CMK (cell line): ENCODE data around the gene ZNF615.
"Not testable (repeated sequence)": the region's sequence is repeated elsewhere in the genome, so short reads cannot be mapped to it uniquely, and the experiment has no call there.

Experiments used
- DNase-seq: peaks from one replicate; pipeline ENCODE4 v3.0.0-alpha.2; 2010; ENCODE audit warnings: low read depth

The ZNF615 gene

GRCh38 chr19:51980116-51980736, 27.8 kb downstream of the ZNF615 start:
- no peak for DNase-seq

GRCh38 chr19:51978882-51979281, 29.1 kb downstream of the ZNF615 start:
- DNase-seq = no peak

GRCh38 chr19:51977346-51977745, 30.7 kb downstream of the ZNF615 start:
- no peak for DNase-seq

- no peak for DNase-seq
These were observed 31.2 kb downstream of the ZNF615 start for GRCh38 chr19:51976852-51977251.

- not testable (repeated sequence) for DNase-seq
These were observed 32.2 kb downstream of the ZNF615 start for GRCh38 chr19:51975787-51976186.

- peak; percentile 17 for DNase-seq
These were observed 36.4 kb downstream of the ZNF615 start for GRCh38 chr19:51971624-51972023.

- DNase-seq = no peak
These were observed 37.3 kb downstream of the ZNF615 start for GRCh38 chr19:51970718-51971117.

- no peak for DNase-seq
These were observed 42.4 kb downstream of the ZNF615 start for GRCh38 chr19:51965583-51965982.

GRCh38 chr19:51960621-51961233, 47.3 kb downstream of the ZNF615 start:
- peak; percentile 52 for DNase-seq

GRCh38 chr19:51959791-51960190, 48.2 kb downstream of the ZNF615 start:
- DNase-seq = no peak

- DNase-seq = not testable (repeated sequence)
These were observed 50.2 kb downstream of the ZNF615 start for GRCh38 chr19:51957846-51958245.

- DNase-seq = no peak
These were observed 59.0 kb downstream of the ZNF615 start for GRCh38 chr19:51948975-51949374.

- DNase-seq = no peak
These were observed 61.4 kb downstream of the ZNF615 start for GRCh38 chr19:51946602-51947001.

- no peak for DNase-seq
These were observed 63.0 kb downstream of the ZNF615 start for GRCh38 chr19:51944798-51945552.
